Gastrocnemius medialis (tissue), 4 donors: ENCODE results near the gene SPTLC3. TPM values are rescaled to one million over a fixed set of nuclear protein-coding genes. Genes with fewer than 3 reads are reported as not detected.

Experiments used
- ATAC-seq, 2 donors: fragments of 150-250 bp; one replicate each; pipeline ENCODE4 v1.9.1; 2016
- DNase-seq, 2 donors: peaks; one replicate each; pipeline ENCODE4 v3.0.0-alpha.2; 2019
- H3K27ac ChIP-seq, 4 donors: fragments of 200-600 bp; sonication (generic); 1 replicate in 1 of 4; 2 replicates in 3 of 4; pipeline ENCODE4 v1.5.1; 2016 to 2018; ENCODE audit warnings: mild to moderate bottlenecking in 2 of 4, moderate library complexity in 1 of 4
- H3K27me3 ChIP-seq, 3 donors: fragments of 200-600 bp; sonication (generic) in 2 of 3; 1 replicate in 1 of 3; 2 replicates in 2 of 3; pipeline versions ENCODE4 v1.5.1 to v1.6.0; 2016 to 2019; ENCODE audit warnings: mild to moderate bottlenecking in 1 of 3, moderate library complexity in 1 of 3
- H3K36me3 ChIP-seq, 2 donors: fragments of 200-600 bp; sonication (generic) in 1 of 2; one replicate each; pipeline ENCODE4 v1.5.1; 2017 to 2018
- H3K4me1 ChIP-seq, 2 donors: fragments of 200-600 bp; sonication (generic) in 1 of 2; one replicate each; pipeline ENCODE4 v1.5.1; 2016 to 2017; ENCODE audit warnings: mild to moderate bottlenecking in 2 of 2
- H3K4me3 ChIP-seq, 4 donors: fragments of 200-600 bp; sonication (generic) in 3 of 4; 1 replicate in 1 of 4; 2 replicates in 3 of 4; pipeline ENCODE4 v1.5.1; 2016 to 2019; ENCODE audit warnings: mild to moderate bottlenecking in 2 of 4
- H3K9me3 ChIP-seq, 3 donors: fragments of 200-600 bp; sonication (generic) in 2 of 3; 1 replicate in 1 of 3; 2 replicates in 2 of 3; pipeline ENCODE4 v1.5.1; 2016 to 2019
- CTCF ChIP-seq, 5 experiments: fragments of 450-650 bp in 3 of 5; fragments of 200-600 bp in 2 of 5; sonication (generic) in 2 of 5; IDR thresholded peaks in 4 of 5; conservative IDR thresholded peaks in 1 of 5; 1 replicate in 4 of 5; 2 replicates in 1 of 5; pipeline ENCODE4 v1.5.1; 2016 to 2019; ENCODE audit warnings: antibody characterized with exemption in 5 of 5, mild to moderate bottlenecking in 3 of 5, moderate library complexity in 3 of 5
- POLR2A ChIP-seq, 2 donors: fragments of 450-650 bp; IDR thresholded peaks; one replicate each; pipeline ENCODE4 v1.6.1; 2017; ENCODE audit warnings: antibody characterized with exemption in 2 of 2, mild to moderate bottlenecking in 2 of 2, moderate library complexity in 2 of 2
- in situ Hi-C, 4 donors: fragments of 200-750 bp; cut with MboI; loops; one replicate each; pipeline versions ENCODE4 v1.15.0 to v1.8.0; 2017; ENCODE audit warnings: low sequenced_read_pairs in 4 of 4
- intact Hi-C: fragments of 100-400 bp; cut with DNase I; formaldehyde crosslinking; loops from one replicate; pipeline ENCODE4 v1.15.1; 2023; ENCODE audit warnings: low total_unique reads
- total RNA-seq, 4 donors: library from RNA; depleted of rRNA; stranded (reverse); fragments of >200 nt; gene quantifications; one replicate each; pipeline versions ENCODE4 v1.1.0 to v1.2.3, GENCODE V29; 2016

The SPTLC3 gene
- total RNA-seq, 4 donors from 2014 or later = 0.46 to 2.4 (median 1.2) TPM

- Histone ChIP-seq H3K27me3 (no peaks in the 10 kb centered on the region), H3K4me3 (no peak overlapping the region), H3K27ac (no peak overlapping the region), H3K36me3 (no peaks in the 10 kb centered on the region), H3K9me3 (no peaks in the 10 kb centered on the region), H3K4me1 (no peaks in the 10 kb centered on the region)
- DNase-seq (no peak), ATAC-seq (no peak)
- intact Hi-C loops (no loop called here), in situ Hi-C loops (no loop called here)
- no peak for TF ChIP-seq POLR2A (IDR thresholded peaks at IDR 0.05)
- TF ChIP-seq CTCF (IDR thresholded peaks at IDR 0.05 in 4 of 5, conservative IDR thresholded peaks at IDR 0.05 in 1 of 5) = no peak
Observed at GRCh38 chr20:13174402-13174801, 165.6 kb downstream of the SPTLC3 start.

- no peak overlapping the region for H3K4me3 ChIP-seq
- H3K4me1 ChIP-seq = no peaks in the 10 kb centered on the region
- no peak for DNase-seq
- no peak for TF ChIP-seq POLR2A (IDR thresholded peaks at IDR 0.05)
- no peak for TF ChIP-seq CTCF (IDR thresholded peaks at IDR 0.05 in 4 of 5, conservative IDR thresholded peaks at IDR 0.05 in 1 of 5)
- no peaks in the 10 kb centered on the region for H3K9me3 ChIP-seq
- no peaks in the 10 kb centered on the region for H3K36me3 ChIP-seq
- ATAC-seq = no peak
- H3K27ac ChIP-seq = no peak overlapping the region
- no peaks in the 10 kb centered on the region for H3K27me3 ChIP-seq
- intact Hi-C loops = no loop called here
- in situ Hi-C loops = no loop called here
Observed at GRCh38 chr20:13180986-13181889, 172.5 kb downstream of the SPTLC3 start.

GRCh38 chr20:13183005-13183404, 174.2 kb downstream of the SPTLC3 start:
- TF ChIP-seq POLR2A (IDR thresholded peaks at IDR 0.05) (no peak), CTCF (IDR thresholded peaks at IDR 0.05 in 4 of 5, conservative IDR thresholded peaks at IDR 0.05 in 1 of 5) (no peak)
- H3K36me3 ChIP-seq = no peaks in the 10 kb centered on the region
- no peak for DNase-seq
- H3K27ac ChIP-seq = no peak overlapping the region
- no peaks in the 10 kb centered on the region for H3K27me3 ChIP-seq
- no peak for ATAC-seq
- in situ Hi-C loops (no loop called here), intact Hi-C loops (no loop called here)
- H3K4me3 ChIP-seq = no peak overlapping the region
- H3K4me1 ChIP-seq = no peaks in the 10 kb centered on the region
- no peaks in the 10 kb centered on the region for H3K9me3 ChIP-seq

GRCh38 chr20:13186043-13186774, 177.4 kb downstream of the SPTLC3 start:
- Histone ChIP-seq H3K4me1 (no peaks in the 10 kb centered on the region), H3K27ac (no peak overlapping the region), H3K36me3 (no peaks in the 10 kb centered on the region), H3K27me3 (no peaks in the 10 kb centered on the region), H3K9me3 (no peaks in the 10 kb centered on the region), H3K4me3 (no peak overlapping the region)
- TF ChIP-seq POLR2A (IDR thresholded peaks at IDR 0.05) (no peak), CTCF (IDR thresholded peaks at IDR 0.05 in 4 of 5, conservative IDR thresholded peaks at IDR 0.05 in 1 of 5) (no peak)
- in situ Hi-C loops = no loop called here
- ATAC-seq = no peak
- DNase-seq = no peak
- intact Hi-C loops = no loop called here
